HG03457 (cell line): Measurements from ENCODE around the gene NBEAL1.
"Not testable (repeated sequence)": the region's sequence is repeated elsewhere in the genome, so short reads cannot be mapped to it uniquely, and the experiment has no call there.

Source experiments
- ATAC-seq: cut with Tn5 transposase; IDR thresholded peaks from one replicate; pipeline ENCODE4 v1.9.1; 2021; ENCODE audit warnings: moderate number of reproducible peaks; ENCODE audit not compliant: unreplicated experiment

The NBEAL1 gene

GRCh38 chr2:203014456-203015199, at the start of gene NBEAL1:
TSS of gene NBEAL1 (plus strand) at chr2:203014875. CDS start at chr2:203016385, 1,510 bp downstream.
- peak; percentile 97 for ATAC-seq

GRCh38 chr2:202965810-202966460, 48.7 kb upstream of the NBEAL1 start:
- no peak for ATAC-seq

- not testable (repeated sequence) for ATAC-seq
These were observed 45.3 kb upstream of the NBEAL1 start for GRCh38 chr2:202969404-202969803.

- ATAC-seq, result no peak
These were observed 37.9 kb upstream of the NBEAL1 start for GRCh38 chr2:202976809-202977208.

- no peak for ATAC-seq
These were observed 31.7 kb upstream of the NBEAL1 start for GRCh38 chr2:202982779-202983491.

GRCh38 chr2:202989749-202990148, 24.9 kb upstream of the NBEAL1 start:
- no peak for ATAC-seq

GRCh38 chr2:202990501-202990900, 24.2 kb upstream of the NBEAL1 start:
- ATAC-seq, result no peak

GRCh38 chr2:202997113-202997512, 17.6 kb upstream of the NBEAL1 start:
- ATAC-seq, result not testable (repeated sequence)

- no peak for ATAC-seq
These were observed 12.4 kb upstream of the NBEAL1 start for GRCh38 chr2:203002054-203002821.

GRCh38 chr2:203003716-203004115, 11.0 kb upstream of the NBEAL1 start:
- ATAC-seq, result no peak

GRCh38 chr2:203016716-203017115, 2.0 kb downstream of the NBEAL1 start:
- ATAC-seq, result no peak

GRCh38 chr2:203018181-203018580, 3.5 kb downstream of the NBEAL1 start:
- no peak for ATAC-seq

GRCh38 chr2:203019142-203019541, 4.5 kb downstream of the NBEAL1 start:
- no peak for ATAC-seq

GRCh38 chr2:203021991-203022390, 7.3 kb downstream of the NBEAL1 start:
- no peak for ATAC-seq

GRCh38 chr2:203022751-203023150, 8.1 kb downstream of the NBEAL1 start:
- ATAC-seq, result no peak

- ATAC-seq, result no peak
These were observed 10.9 kb downstream of the NBEAL1 start for GRCh38 chr2:203025592-203025991.

- ATAC-seq, result no peak
These were observed 15.9 kb downstream of the NBEAL1 start for GRCh38 chr2:203030545-203030944.

GRCh38 chr2:203030991-203031390, 16.3 kb downstream of the NBEAL1 start:
- no peak for ATAC-seq

- ATAC-seq, result no peak
These were observed 18.7 kb downstream of the NBEAL1 start for GRCh38 chr2:203033395-203033794.

- ATAC-seq, result no peak
These were observed 21.3 kb downstream of the NBEAL1 start for GRCh38 chr2:203035879-203036470.

GRCh38 chr2:203037026-203037425, 22.4 kb downstream of the NBEAL1 start:
- ATAC-seq, result no peak
